ENCODE data around the gene KCNMB3.

Gene KCNMB3

GRCh38 chr3:179264449-179264848 lies 13.5 kb upstream of the KCNMB3 start:
- H3K36me3 ChIP-seq (ENCODE audit: control insufficient read depth in 2 of 2, insufficient read depth in 1 of 2, low read length in 2 of 2): no peaks in the 10 kb centered on the region
- H3K27ac ChIP-seq (ENCODE audit: extremely low read depth, low read depth, low read length): no peak overlapping the region
- H3K4me3 ChIP-seq (ENCODE audit: low read depth, low read length): no peak overlapping the region
- H3K4me1 ChIP-seq (ENCODE audit: control insufficient read depth, insufficient read depth, low read length): no peaks in the 10 kb centered on the region
- no peak for TF ChIP-seq ZNF645 (tag by site-specific recombination; IDR thresholded peaks at IDR 0.05)
- no peak for TF ChIP-seq HOXA7 (CRISPR knock-in tag; IDR thresholded peaks at IDR 0.05; ENCODE audit: borderline replicate concordance)
- no peak for TF ChIP-seq ZNF521 (tag by site-specific recombination; IDR thresholded peaks at IDR 0.05)
- no peak for TF ChIP-seq ZNF621 (tag by site-specific recombination; IDR thresholded peaks at IDR 0.05)
- CTCF ChIA-PET: no interaction called here
- no peaks in the 10 kb centered on the region for H3K9me3 ChIP-seq (ENCODE audit: control insufficient read depth, insufficient read depth, low read depth, low read length)
- POLR2A ChIA-PET: no interaction called here

DNA sequence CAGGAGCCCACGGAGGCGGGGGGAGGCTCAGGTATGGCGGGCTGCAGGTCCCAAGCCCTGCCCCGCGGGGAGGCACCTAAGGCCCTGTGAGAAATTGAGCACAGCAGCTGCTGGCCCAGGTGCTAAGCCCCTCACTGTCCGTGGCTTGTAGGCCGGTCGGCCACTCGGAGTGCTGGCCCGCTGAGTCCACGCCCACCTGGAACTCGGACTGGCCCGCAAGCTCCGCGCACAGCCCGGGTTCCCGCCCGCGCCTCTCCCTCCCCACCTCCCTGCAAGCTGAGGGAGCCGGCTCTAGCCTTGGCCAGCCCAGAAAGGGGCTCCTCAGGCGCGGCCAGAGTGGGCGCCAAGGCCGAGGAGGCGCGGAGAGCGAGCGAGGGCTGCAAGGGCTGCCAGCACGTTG lies 12.2 kb upstream of the KCNMB3 start:
- CTCF ChIA-PET: no interaction called here
- POLR2A ChIA-PET: interaction anchor here (0.6 to 0.7 kb wide), 2 partner anchors 13 to 115 kb away, joined by 4 read pairs; partner anchors contain the start of gene PIK3CA
- TF ChIP-seq, protein P1, sequence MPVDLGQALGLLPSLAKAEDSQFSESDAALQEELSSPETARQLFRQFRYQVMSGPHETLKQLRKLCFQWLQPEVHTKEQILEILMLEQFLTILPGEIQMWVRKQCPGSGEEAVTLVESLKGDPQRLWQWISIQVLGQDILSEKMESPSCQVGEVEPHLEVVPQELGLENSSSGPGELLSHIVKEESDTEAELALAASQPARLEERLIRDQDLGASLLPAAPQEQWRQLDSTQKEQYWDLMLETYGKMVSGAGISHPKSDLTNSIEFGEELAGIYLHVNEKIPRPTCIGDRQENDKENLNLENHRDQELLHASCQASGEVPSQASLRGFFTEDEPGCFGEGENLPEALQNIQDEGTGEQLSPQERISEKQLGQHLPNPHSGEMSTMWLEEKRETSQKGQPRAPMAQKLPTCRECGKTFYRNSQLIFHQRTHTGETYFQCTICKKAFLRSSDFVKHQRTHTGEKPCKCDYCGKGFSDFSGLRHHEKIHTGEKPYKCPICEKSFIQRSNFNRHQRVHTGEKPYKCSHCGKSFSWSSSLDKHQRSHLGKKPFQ (tag by site-specific recombination; IDR thresholded peaks at IDR 0.05): no peak
- TF ChIP-seq ZNF23 (tag by site-specific recombination; IDR thresholded peaks at IDR 0.05; ENCODE audit: borderline replicate concordance) (no peak), ZNF596 (tag by site-specific recombination; IDR thresholded peaks at IDR 0.05) (no peak), ZBTB1 (tag by site-specific recombination; IDR thresholded peaks at IDR 0.05) (no peak), ZNF174 (tag by site-specific recombination; IDR thresholded peaks at IDR 0.05) (no peak), ZNF660 (tag by site-specific recombination; IDR thresholded peaks at IDR 0.05) (no peak), ZNF202 (tag by site-specific recombination; IDR thresholded peaks at IDR 0.05; ENCODE audit: borderline replicate concordance) (0 out of 2 replicates have a peak, but pooled peaks have one; percentile 24)
- H3K4me1 ChIP-seq (ENCODE audit: control insufficient read depth, insufficient read depth, low read length): no peaks in the 10 kb centered on the region
- H3K9me3 ChIP-seq (ENCODE audit: control insufficient read depth, insufficient read depth, low read depth, low read length): no peaks in the 10 kb centered on the region
- no peak overlapping the region for H3K4me3 ChIP-seq (ENCODE audit: low read depth, low read length)
- H3K27ac ChIP-seq (ENCODE audit: extremely low read depth, low read depth, low read length): no peak overlapping the region
- H3K36me3 ChIP-seq (ENCODE audit: control insufficient read depth in 2 of 2, insufficient read depth in 1 of 2, low read length in 2 of 2): no peaks in the 10 kb centered on the region

DNA sequence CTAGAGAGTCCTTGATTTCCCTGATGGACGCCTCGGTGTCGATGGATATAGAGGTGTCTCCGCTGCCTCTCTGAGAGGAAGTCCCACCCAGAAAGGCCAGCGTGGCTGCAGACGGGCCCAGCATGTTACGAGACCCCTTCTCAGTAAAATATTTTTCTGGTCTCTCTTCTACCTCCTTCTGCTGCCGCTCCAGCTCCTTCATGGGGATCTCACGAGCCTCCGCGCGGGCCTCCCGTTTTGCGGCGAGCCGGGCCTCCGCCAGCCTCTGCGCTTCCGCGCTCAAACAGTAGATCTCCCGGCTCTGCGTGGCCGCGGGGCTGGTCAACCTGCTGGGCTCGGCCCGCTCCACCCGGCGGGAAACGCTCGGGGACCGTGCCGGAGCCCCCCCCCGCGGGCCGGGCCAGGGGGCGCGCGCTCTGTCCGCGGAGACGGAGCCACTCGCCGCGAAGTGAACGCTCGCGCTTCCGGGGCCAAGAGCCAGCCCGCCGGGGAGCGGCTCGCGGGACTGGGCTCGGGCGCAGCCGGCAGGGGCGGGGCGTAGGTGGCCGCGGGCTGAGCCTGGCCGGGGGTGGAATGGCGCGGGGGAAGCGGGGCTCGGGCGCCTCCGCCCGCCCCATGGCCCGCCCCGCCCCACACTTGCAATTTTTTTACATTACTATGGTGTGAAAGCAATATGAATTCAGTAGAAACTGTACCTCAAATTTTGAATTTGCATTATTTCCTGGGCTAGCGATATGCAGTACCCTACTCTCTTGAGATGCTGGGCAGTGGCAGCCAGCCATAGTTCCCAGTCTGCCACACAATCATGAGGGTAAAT lies 10.2 kb upstream of the KCNMB3 start:
- Histone ChIP-seq H3K4me3 (ENCODE audit: low read depth, low read length) (peak overlapping the region; percentile 44), H3K4me1 (ENCODE audit: control insufficient read depth, insufficient read depth, low read length) (no peaks in the 10 kb centered on the region), H3K27ac (ENCODE audit: extremely low read depth, low read depth, low read length) (no peak overlapping the region), H3K9me3 (ENCODE audit: control insufficient read depth, insufficient read depth, low read depth, low read length) (no peaks in the 10 kb centered on the region), H3K36me3 (ENCODE audit: control insufficient read depth in 2 of 2, insufficient read depth in 1 of 2, low read length in 2 of 2) (no peaks in the 10 kb centered on the region)
- POLR2A ChIA-PET: no interaction called here
- CTCF ChIA-PET: interaction anchor here (1.2 kb wide), 1 partner anchor 54 kb away, joined by 3 read pairs; no protein-coding TSS in a partner anchor
- TF ChIP-seq ZNF398 (tag by site-specific recombination; IDR thresholded peaks at IDR 0.05): no peak
- no peak for TF ChIP-seq ZNF677 (tag by site-specific recombination; IDR thresholded peaks at IDR 0.05)
- peak; percentile 60 for TF ChIP-seq ZSCAN30 (tag by site-specific recombination; IDR thresholded peaks at IDR 0.05)
- TF ChIP-seq ZBTB8A (tag by site-specific recombination; IDR thresholded peaks at IDR 0.05): peak; percentile 57
- TF ChIP-seq, protein P2, sequence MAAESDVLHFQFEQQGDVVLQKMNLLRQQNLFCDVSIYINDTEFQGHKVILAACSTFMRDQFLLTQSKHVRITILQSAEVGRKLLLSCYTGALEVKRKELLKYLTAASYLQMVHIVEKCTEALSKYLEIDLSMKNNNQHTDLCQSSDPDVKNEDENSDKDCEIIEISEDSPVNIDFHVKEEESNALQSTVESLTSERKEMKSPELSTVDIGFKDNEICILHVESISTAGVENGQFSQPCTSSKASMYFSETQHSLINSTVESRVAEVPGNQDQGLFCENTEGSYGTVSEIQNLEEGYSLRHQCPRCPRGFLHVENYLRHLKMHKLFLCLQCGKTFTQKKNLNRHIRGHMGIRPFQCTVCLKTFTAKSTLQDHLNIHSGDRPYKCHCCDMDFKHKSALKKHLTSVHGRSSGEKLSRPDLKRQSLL (tag by site-specific recombination; IDR thresholded peaks at IDR 0.05): peak; percentile 18; the same call in 1 of the 2 replicates
- peak; percentile 56; the same call in 1 of the 2 replicates for TF ChIP-seq ZNF561 (tag by site-specific recombination; IDR thresholded peaks at IDR 0.05; ENCODE audit: borderline replicate concordance)
- peak; percentile 49; the same call in 1 of the 2 replicates for TF ChIP-seq MZF1 (tag by site-specific recombination; IDR thresholded peaks at IDR 0.05; ENCODE audit: borderline replicate concordance)
- TF ChIP-seq, protein P3, sequence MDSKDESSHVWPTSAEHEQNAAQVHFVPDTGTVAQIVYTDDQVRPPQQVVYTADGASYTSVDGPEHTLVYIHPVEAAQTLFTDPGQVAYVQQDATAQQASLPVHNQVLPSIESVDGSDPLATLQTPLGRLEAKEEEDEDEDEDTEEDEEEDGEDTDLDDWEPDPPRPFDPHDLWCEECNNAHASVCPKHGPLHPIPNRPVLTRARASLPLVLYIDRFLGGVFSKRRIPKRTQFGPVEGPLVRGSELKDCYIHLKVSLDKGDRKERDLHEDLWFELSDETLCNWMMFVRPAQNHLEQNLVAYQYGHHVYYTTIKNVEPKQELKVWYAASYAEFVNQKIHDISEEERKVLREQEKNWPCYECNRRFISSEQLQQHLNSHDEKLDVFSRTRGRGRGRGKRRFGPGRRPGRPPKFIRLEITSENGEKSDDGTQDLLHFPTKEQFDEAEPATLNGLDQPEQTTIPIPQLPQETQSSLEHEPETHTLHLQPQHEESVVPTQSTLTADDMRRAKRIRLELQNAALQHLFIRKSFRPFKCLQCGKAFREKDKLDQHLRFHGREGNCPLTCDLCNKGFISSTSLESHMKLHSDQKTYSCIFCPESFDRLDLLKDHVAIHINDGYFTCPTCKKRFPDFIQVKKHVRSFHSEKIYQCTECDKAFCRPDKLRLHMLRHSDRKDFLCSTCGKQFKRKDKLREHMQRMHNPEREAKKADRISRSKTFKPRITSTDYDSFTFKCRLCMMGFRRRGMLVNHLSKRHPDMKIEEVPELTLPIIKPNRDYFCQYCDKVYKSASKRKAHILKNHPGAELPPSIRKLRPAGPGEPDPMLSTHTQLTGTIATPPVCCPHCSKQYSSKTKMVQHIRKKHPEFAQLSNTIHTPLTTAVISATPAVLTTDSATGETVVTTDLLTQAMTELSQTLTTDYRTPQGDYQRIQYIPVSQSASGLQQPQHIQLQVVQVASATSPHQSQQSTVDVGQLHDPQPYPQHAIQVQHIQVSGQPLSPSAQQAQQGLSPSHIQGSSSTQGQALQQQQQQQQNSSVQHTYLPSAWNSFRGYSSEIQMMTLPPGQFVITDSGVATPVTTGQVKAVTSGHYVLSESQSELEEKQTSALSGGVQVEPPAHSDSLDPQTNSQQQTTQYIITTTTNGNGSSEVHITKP (tag by site-specific recombination; IDR thresholded peaks at IDR 0.05): peak; percentile 54
